GM18517 (cell line): ENCODE measurements around the gene MC4R.

Experiments used
- ATAC-seq: cut with Tn5 transposase; IDR thresholded peaks from one replicate; pipeline ENCODE4 v1.9.1; 2021; ENCODE audit warnings: mild to moderate bottlenecking, moderate library complexity; ENCODE audit not compliant: unreplicated experiment

Gene MC4R

GRCh38 chr18:60329131-60329530 is 43.4 kb downstream of the MC4R start:
- ATAC-seq: no peak

- ATAC-seq: no peak
These were observed 44.7 kb downstream of the MC4R start for GRCh38 chr18:60327880-60328279.

- no peak for ATAC-seq
These were observed 50.0 kb downstream of the MC4R start for GRCh38 chr18:60322591-60322990.
